Measurements from ENCODE around the gene TRABD.

Gene TRABD

GRCh38 chr22:50238755-50239154 lies 53.0 kb downstream of the TRABD start:
- DNase-seq (ENCODE audit: low read depth), result no peak

GRCh38 chr22:50242406-50242949 lies 56.8 kb downstream of the TRABD start:
- no peak for DNase-seq (ENCODE audit: low read depth)

GRCh38 chr22:50243685-50244419 lies 58.1 kb downstream of the TRABD start:
- no peak for DNase-seq (ENCODE audit: low read depth)

- peak; percentile 93 for DNase-seq (ENCODE audit: low read depth)
Observed at GRCh38 chr22:50244420-50245213, 58.9 kb downstream of the TRABD start, which contains the start of gene TUBGCP6. TSS of gene TUBGCP6 (minus strand) at chr22:50245023. CDS start at chr22:50244459, 564 bp downstream.

GRCh38 chr22:50245214-50246072 lies 59.7 kb downstream of the TRABD start:
- no peak for DNase-seq (ENCODE audit: low read depth)

GRCh38 chr22:50246242-50247175 lies 60.8 kb downstream of the TRABD start:
- DNase-seq (ENCODE audit: low read depth), result no peak

GRCh38 chr22:50247748-50248147 lies 62.0 kb downstream of the TRABD start:
- no peak for DNase-seq (ENCODE audit: low read depth)

GRCh38 chr22:50248196-50249081 lies 62.7 kb downstream of the TRABD start:
- DNase-seq (ENCODE audit: low read depth), result no peak

Measured in stimulated activated CD8-positive, alpha-beta memory T cell treated with anti-CD3 and anti-CD28 coated beads, Interleukin-12 subunit alpha, Interleukin-12 subunit beta, amount 100 ng/mL, for 4 hours (primary cell).